GM23338 (cell line): ENCODE measurements around the gene EDN1. TPM values are rescaled to one million over a fixed set of nuclear protein-coding genes. Genes with fewer than 3 reads are reported as not detected.

ENCODE experiments used
- ATAC-seq: fragments of 200-7000 bp; cut with Tn5 transposase; 3 replicates; pipeline ENCODE4 v1.9.1; 2020
- DNase-seq: peaks from one replicate; pipeline ENCODE4 v3.0.0-alpha.2; 2015; ENCODE audit warnings: low spot score
- H2AFZ ChIP-seq: fragments of 200-600 bp; sonication (generic); 2 replicates; pipeline ENCODE4 v1.8.0; 2016; ENCODE audit warnings: antibody characterized with exemption, mild to moderate bottlenecking, moderate library complexity
- H3F3A ChIP-seq: fragments of 200-600 bp; sonication (generic); replicated peaks from 2 replicates; pipeline ENCODE4 v1.8.0; 2017; ENCODE audit warnings: antibody characterized with exemption, mixed run types, low read depth
- H3K27ac ChIP-seq: fragments of 200-600 bp; sonication (generic); 2 replicates; pipeline ENCODE4 v1.6.1; 2016; ENCODE audit warnings: low read depth
- H3K27me3 ChIP-seq: fragments of 200-600 bp; sonication (generic); 2 replicates; pipeline ENCODE4 v1.8.0; 2016; ENCODE audit warnings: mild to moderate bottlenecking, mixed run types, moderate library complexity; ENCODE audit not compliant: insufficient read depth
- H3K36me3 ChIP-seq: fragments of 200-600 bp; sonication (generic); 2 replicates; pipeline ENCODE4 v1.8.0; 2016; ENCODE audit warnings: mild to moderate bottlenecking; ENCODE audit not compliant: insufficient read depth
- H3K4me1 ChIP-seq: fragments of 200-600 bp; sonication (generic); 2 replicates; pipeline ENCODE4 v1.8.0; 2016; ENCODE audit warnings: mild to moderate bottlenecking, moderate library complexity; ENCODE audit not compliant: insufficient read depth
- H3K4me2 ChIP-seq: fragments of 200-600 bp; sonication (generic); 2 replicates; pipeline ENCODE4 v1.7.1; 2017; ENCODE audit warnings: mixed run types
- H3K4me3 ChIP-seq: fragments of 200-600 bp; sonication (generic); 2 replicates; pipeline ENCODE4 v1.6.1; 2016; ENCODE audit warnings: mixed run types
- H3K79me2 ChIP-seq: fragments of 200-600 bp; sonication (generic); replicated peaks from 2 replicates; pipeline ENCODE4 v1.8.0; 2017; ENCODE audit warnings: mild to moderate bottlenecking; ENCODE audit not compliant: insufficient read depth
- H3K9me2 ChIP-seq: fragments of 200-600 bp; sonication (generic); 2 replicates; pipeline ENCODE4 v1.8.0; 2017; ENCODE audit not compliant: insufficient read depth
- H4K20me1 ChIP-seq: fragments of 200-600 bp; sonication (generic); replicated peaks from 2 replicates; pipeline ENCODE4 v1.8.0; 2017; ENCODE audit warnings: mild to moderate bottlenecking; ENCODE audit not compliant: insufficient read depth
- H3K27ac Mint-ChIP-seq: 2 replicates; pipeline ENCODE4 v1.8.0; 2020; ENCODE audit warnings: inconsistent platforms, mild to moderate bottlenecking, moderate library complexity, mixed read lengths
- H3K27me3 Mint-ChIP-seq: 3 replicates; pipeline ENCODE4 v1.8.0; 2022; ENCODE audit warnings: low read depth, mild to moderate bottlenecking, moderate library complexity, mixed read lengths, inconsistent platforms; ENCODE audit not compliant: insufficient read depth, poor library complexity
- H3K36me3 Mint-ChIP-seq: 3 replicates; pipeline ENCODE4 v1.8.0; 2021; ENCODE audit warnings: low read depth, mild to moderate bottlenecking, inconsistent platforms, moderate library complexity, mixed read lengths
- H3K4me1 Mint-ChIP-seq: 3 replicates; pipeline ENCODE4 v1.8.0; 2020; ENCODE audit warnings: mild to moderate bottlenecking, inconsistent platforms, mixed read lengths
- H3K4me3 Mint-ChIP-seq: 3 replicates; pipeline ENCODE4 v1.8.0; 2021; ENCODE audit warnings: moderate library complexity, mild to moderate bottlenecking, inconsistent platforms, mixed read lengths
- H3K9me3 Mint-ChIP-seq: 3 replicates; pipeline ENCODE4 v1.8.0; 2020; ENCODE audit warnings: moderate library complexity, mild to moderate bottlenecking, inconsistent platforms, mixed read lengths
- CREB1 ChIP-seq: fragments of 250-450 bp; sonication (Bioruptor Pico); IDR thresholded peaks from 2 replicates; pipeline ENCODE4 v1.5.0; 2020; ENCODE audit warnings: low read depth, mild to moderate bottlenecking, moderate library complexity
- EZH2 ChIP-seq: fragments of 200-600 bp; sonication (generic); IDR thresholded peaks from one replicate; pipeline ENCODE4 v1.8.0; 2017; ENCODE audit warnings: antibody characterized with exemption, mild to moderate bottlenecking, low read depth; ENCODE audit not compliant: unreplicated experiment
- JUNB ChIP-seq: IDR thresholded peaks from one replicate; pipeline ENCODE4 v1.6.1; 2016; ENCODE audit warnings: antibody characterized with exemption; ENCODE audit not compliant: unreplicated experiment
- NANOG ChIP-seq: IDR thresholded peaks from 2 replicates; pipeline ENCODE4 v1.6.1; 2016; ENCODE audit warnings: antibody characterized with exemption, borderline replicate concordance
- POLR2AphosphoS5 ChIP-seq: IDR thresholded peaks from 2 replicates; pipeline ENCODE4 v1.6.1; 2016; ENCODE audit warnings: antibody characterized with exemption, low read depth
- STAT1 ChIP-seq: IDR thresholded peaks from one replicate; pipeline ENCODE4 v1.6.1; 2016; ENCODE audit warnings: antibody characterized with exemption; ENCODE audit not compliant: unreplicated experiment
- ZNF114 ChIP-seq: fragments of 250-450 bp; sonication (Bioruptor Pico); IDR thresholded peaks from 2 replicates; pipeline ENCODE4 v1.5.0; 2020; ENCODE audit warnings: mild to moderate bottlenecking, moderate library complexity
- ZNF331 ChIP-seq: fragments of 250-450 bp; sonication (Bioruptor Pico); IDR thresholded peaks from 2 replicates; pipeline ENCODE4 v1.5.0; 2020; ENCODE audit warnings: low read depth, mild to moderate bottlenecking, moderate library complexity
- polyA plus RNA-seq: library from polyadenylated mRNA; unstranded; fragments of >200 nt; fragmentation: Nextera tagmentation; extraction: Ambion mirVana; gene quantifications from 2 replicates; pipeline ENCODE4 v1.2.1, GENCODE V29; 2016
- total RNA-seq: library from RNA; depleted of rRNA; stranded (reverse); fragments of >200 nt; shearing (Covaris generic); gene quantifications from 2 replicates; pipeline ENCODE4 v1.2.3, GENCODE V29; 2014
- TF ChIP-seq, protein P1 (sequence below): IDR thresholded peaks from one replicate; pipeline ENCODE4 v1.6.1; 2018; ENCODE audit warnings: antibody characterized with exemption; ENCODE audit not compliant: unreplicated experiment
- TF ChIP-seq, protein P2 (sequence below): IDR thresholded peaks from 2 replicates; pipeline ENCODE4 v1.6.1; 2016; ENCODE audit warnings: antibody characterized with exemption

Gene EDN1
- total and polyA plus RNA-seq, 2 experiments from 2014 or later = 0.80 to 1.2 TPM

DNA sequence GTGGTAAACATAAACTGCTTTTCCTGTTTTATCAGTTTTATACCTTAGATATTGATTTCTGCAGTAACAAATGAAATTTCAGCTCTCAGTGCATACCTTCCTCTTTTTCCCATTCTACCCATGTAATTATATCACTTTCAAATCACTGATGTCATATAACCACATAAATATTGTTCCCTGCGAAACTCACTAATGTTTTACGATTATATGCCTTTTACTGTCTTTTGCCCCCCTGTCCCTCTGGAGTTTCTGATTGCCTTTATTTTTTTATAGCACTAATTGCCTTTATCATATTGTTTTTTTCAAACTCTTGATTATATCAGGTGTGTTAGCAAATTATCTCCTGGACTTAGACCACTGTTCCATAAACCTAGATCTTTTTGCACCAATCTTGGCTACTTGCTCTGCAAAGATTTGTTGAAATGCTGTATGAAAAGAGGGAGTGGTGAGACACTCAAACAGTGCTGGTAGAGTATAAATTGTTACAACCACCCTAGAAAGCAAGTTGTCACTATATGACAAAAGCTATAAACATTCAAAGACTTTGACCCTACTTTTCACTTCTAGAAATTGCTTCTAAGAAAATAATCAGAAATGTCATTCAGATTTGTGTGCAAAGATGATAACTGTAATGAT lies 29.6 kb upstream of the EDN1 start (continued):
- TF ChIP-seq STAT1 = no peak
- no peak for TF ChIP-seq POLR2AphosphoS5
- no peak for TF ChIP-seq CREB1 (CRISPR knock-in tag)
- TF ChIP-seq EZH2 = no peak
- no peak for TF ChIP-seq ZNF331 (CRISPR knock-in tag)
- TF ChIP-seq NANOG = no peak

DNA sequence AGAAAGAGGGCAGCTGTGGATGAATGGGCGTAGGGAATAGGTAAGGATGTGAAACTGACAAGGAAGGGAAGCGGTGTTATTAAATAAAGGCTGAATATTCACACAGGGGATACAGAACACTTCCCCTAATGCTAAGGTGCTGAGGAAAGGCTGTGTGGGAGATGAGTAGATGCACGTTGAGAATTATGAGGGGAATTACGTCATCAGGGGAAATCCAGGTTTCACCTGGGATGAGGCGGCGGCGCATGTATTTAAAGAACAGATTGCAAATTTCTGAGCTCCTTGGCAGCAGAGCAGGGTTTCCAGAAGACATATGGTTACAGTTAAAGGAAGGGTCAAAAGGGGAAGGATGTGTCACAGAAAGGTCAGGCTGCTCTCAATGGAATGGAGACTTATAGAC lies 28.7 kb upstream of the EDN1 start:
- no peaks in the 10 kb centered on the region for H3K4me1 ChIP-seq
- no peak overlapping the region for H3K4me2 ChIP-seq
- H3K9me2 ChIP-seq = no peaks in the 10 kb centered on the region; the same call in 1 of the 2 replicates
- H3K4me3 Mint-ChIP-seq = no peak overlapping the region
- no peak overlapping the region for H3K27ac Mint-ChIP-seq
- H4K20me1 ChIP-seq = no peaks in the 10 kb centered on the region
- no peak overlapping the region for H3K27ac ChIP-seq
- peaks cover 6% of the 10 kb centered on the region; the same call in 1 of the 3 replicates for H3K4me1 Mint-ChIP-seq
- H3K79me2 ChIP-seq = no peaks in the 10 kb centered on the region
- H3K27me3 Mint-ChIP-seq = no peaks in the 10 kb centered on the region
- ATAC-seq (no peak), DNase-seq (no peak)
- H3K4me3 ChIP-seq = no peak overlapping the region
- TF ChIP-seq JUNB = no peak
- TF ChIP-seq ZNF114 (CRISPR knock-in tag) = no peak
- TF ChIP-seq, protein P1, sequence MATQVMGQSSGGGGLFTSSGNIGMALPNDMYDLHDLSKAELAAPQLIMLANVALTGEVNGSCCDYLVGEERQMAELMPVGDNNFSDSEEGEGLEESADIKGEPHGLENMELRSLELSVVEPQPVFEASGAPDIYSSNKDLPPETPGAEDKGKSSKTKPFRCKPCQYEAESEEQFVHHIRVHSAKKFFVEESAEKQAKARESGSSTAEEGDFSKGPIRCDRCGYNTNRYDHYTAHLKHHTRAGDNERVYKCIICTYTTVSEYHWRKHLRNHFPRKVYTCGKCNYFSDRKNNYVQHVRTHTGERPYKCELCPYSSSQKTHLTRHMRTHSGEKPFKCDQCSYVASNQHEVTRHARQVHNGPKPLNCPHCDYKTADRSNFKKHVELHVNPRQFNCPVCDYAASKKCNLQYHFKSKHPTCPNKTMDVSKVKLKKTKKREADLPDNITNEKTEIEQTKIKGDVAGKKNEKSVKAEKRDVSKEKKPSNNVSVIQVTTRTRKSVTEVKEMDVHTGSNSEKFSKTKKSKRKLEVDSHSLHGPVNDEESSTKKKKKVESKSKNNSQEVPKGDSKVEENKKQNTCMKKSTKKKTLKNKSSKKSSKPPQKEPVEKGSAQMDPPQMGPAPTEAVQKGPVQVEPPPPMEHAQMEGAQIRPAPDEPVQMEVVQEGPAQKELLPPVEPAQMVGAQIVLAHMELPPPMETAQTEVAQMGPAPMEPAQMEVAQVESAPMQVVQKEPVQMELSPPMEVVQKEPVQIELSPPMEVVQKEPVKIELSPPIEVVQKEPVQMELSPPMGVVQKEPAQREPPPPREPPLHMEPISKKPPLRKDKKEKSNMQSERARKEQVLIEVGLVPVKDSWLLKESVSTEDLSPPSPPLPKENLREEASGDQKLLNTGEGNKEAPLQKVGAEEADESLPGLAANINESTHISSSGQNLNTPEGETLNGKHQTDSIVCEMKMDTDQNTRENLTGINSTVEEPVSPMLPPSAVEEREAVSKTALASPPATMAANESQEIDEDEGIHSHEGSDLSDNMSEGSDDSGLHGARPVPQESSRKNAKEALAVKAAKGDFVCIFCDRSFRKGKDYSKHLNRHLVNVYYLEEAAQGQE = no peak
- TF ChIP-seq, protein P2, sequence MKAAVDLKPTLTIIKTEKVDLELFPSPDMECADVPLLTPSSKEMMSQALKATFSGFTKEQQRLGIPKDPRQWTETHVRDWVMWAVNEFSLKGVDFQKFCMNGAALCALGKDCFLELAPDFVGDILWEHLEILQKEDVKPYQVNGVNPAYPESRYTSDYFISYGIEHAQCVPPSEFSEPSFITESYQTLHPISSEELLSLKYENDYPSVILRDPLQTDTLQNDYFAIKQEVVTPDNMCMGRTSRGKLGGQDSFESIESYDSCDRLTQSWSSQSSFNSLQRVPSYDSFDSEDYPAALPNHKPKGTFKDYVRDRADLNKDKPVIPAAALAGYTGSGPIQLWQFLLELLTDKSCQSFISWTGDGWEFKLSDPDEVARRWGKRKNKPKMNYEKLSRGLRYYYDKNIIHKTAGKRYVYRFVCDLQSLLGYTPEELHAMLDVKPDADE = no peak
- no peak for TF ChIP-seq STAT1
- no peaks in the 10 kb centered on the region for H3K27me3 ChIP-seq
- H2AFZ ChIP-seq = 0 out of 2 replicates have a peak overlapping the region, but pooled peaks have one; percentile 0
- no peaks in the 10 kb centered on the region for H3F3A ChIP-seq
- H3K36me3 ChIP-seq = no peaks in the 10 kb centered on the region
- H3K36me3 Mint-ChIP-seq = no peaks in the 10 kb centered on the region
- H3K9me3 Mint-ChIP-seq = no peaks in the 10 kb centered on the region
